Activated CD8-positive, alpha-beta T cell treated with anti-CD3 and anti-CD28 coated beads, Interleukin-2, amount 10 ng/mL, durations not matched to agents 7 days and 5 days (primary cell): Measurements from ENCODE around the gene RAB7A. TPM values are rescaled to one million over a fixed set of nuclear protein-coding genes. Genes with fewer than 3 reads are reported as not detected.

Source experiments
- ATAC-seq: fragments of 150-1000 bp; cut with Tn5 transposase; one replicate; pipeline ENCODE4 v1.10.0; 2021; ENCODE audit warnings: moderate library complexity
- CTCF ChIA-PET: fragments of 350-600 bp; sonication (Branson Sonifier 250); formaldehyde crosslinking; loops from one replicate; lab custom pipeline; 2021; ENCODE audit warnings: antibody characterized with exemption; lab: Charles Lee
- POLR2A ChIA-PET: fragments of 350-600 bp; sonication (Branson Sonifier 250); formaldehyde crosslinking; loops from one replicate; lab custom pipeline; 2021; ENCODE audit warnings: antibody characterized with exemption; lab: Charles Lee
- DNase-seq: peaks from one replicate; pipeline ENCODE4 v3.0.0-alpha.2; 2020
- H3K27ac Mint-ChIP-seq: one replicate; pipeline ENCODE4 v1.8.0; 2021; ENCODE audit warnings: mild to moderate bottlenecking, mixed read lengths
- H3K27me3 Mint-ChIP-seq: one replicate; pipeline ENCODE4 v1.8.0; 2021; ENCODE audit warnings: low read depth, mixed read lengths
- H3K36me3 Mint-ChIP-seq: one replicate; pipeline ENCODE4 v1.8.0; 2021; ENCODE audit warnings: low read depth, mixed read lengths
- H3K4me1 Mint-ChIP-seq: one replicate; pipeline ENCODE4 v1.8.0; 2021; ENCODE audit warnings: low read depth, mixed read lengths
- H3K4me3 Mint-ChIP-seq: one replicate; pipeline ENCODE4 v1.8.0; 2021; ENCODE audit warnings: mild to moderate bottlenecking, mixed read lengths
- H3K9me3 Mint-ChIP-seq: one replicate; pipeline ENCODE4 v1.8.0; 2022; ENCODE audit warnings: mixed read lengths; ENCODE audit not compliant: insufficient read depth
- total RNA-seq, 2 experiments: library from RNA; stranded (reverse); gene quantifications; one replicate each; pipeline ENCODE4 v1.2.3, GENCODE V29; 2021

RAB7A gene
- total RNA-seq, 2 experiments from 2014 or later: 256 to 269 TPM

GRCh38 chr3:128806588-128806987, 80.6 kb downstream of the RAB7A start:
- H3K27me3 Mint-ChIP-seq: no peaks in the 10 kb centered on the region
- no peaks in the 10 kb centered on the region for H3K9me3 Mint-ChIP-seq
- DNase-seq (no peak), ATAC-seq (no peak)
- POLR2A ChIA-PET: interaction anchor here (1.2 to 1.5 kb wide), 2 partner anchors 10 to 126 kb away, joined by 3 to 5 read pairs; no protein-coding TSS in a partner anchor
- H3K27ac Mint-ChIP-seq: no peak overlapping the region
- CTCF ChIA-PET: interaction anchor here (1.5 to 3.7 kb wide), 2 partner anchors 12 to 126 kb away, joined by 9 to 35 read pairs; no protein-coding TSS in a partner anchor
- peaks cover 62% of the 10 kb centered on the region for H3K36me3 Mint-ChIP-seq
- peaks cover 45% of the 10 kb centered on the region for H3K4me1 Mint-ChIP-seq
- no peak overlapping the region for H3K4me3 Mint-ChIP-seq

GRCh38 chr3:128807186-128807830, 81.3 kb downstream of the RAB7A start:
- Mint-ChIP-seq H3K36me3 (peaks cover 62% of the 10 kb centered on the region), H3K27ac (no peak overlapping the region), H3K4me3 (no peak overlapping the region), H3K27me3 (no peaks in the 10 kb centered on the region), H3K4me1 (peaks cover 38% of the 10 kb centered on the region), H3K9me3 (no peaks in the 10 kb centered on the region)
- DNase-seq (no peak), ATAC-seq (no peak)
- POLR2A ChIA-PET: interaction anchor here (1.5 kb wide), 1 partner anchor 127 kb away, joined by 5 read pairs; no protein-coding TSS in a partner anchor
- CTCF ChIA-PET: interaction anchor here (1.0 to 1.6 kb wide), 3 partner anchors 12 to 189 kb away, joined by 3 to 9 read pairs (median 9); no protein-coding TSS in a partner anchor

- H3K4me1 Mint-ChIP-seq: peaks cover 29% of the 10 kb centered on the region
- no peak overlapping the region for H3K4me3 Mint-ChIP-seq
- H3K9me3 Mint-ChIP-seq: no peaks in the 10 kb centered on the region
- H3K27me3 Mint-ChIP-seq: no peaks in the 10 kb centered on the region
- ChIA-PET CTCF (interaction anchor here (1.6 to 1.7 kb wide), 2 partner anchors 14 to 128 kb away, joined by 9 read pairs; no protein-coding TSS in a partner anchor), POLR2A (no interaction called here)
- ATAC-seq (no peak), DNase-seq (no peak)
- peak overlapping the region; percentile 44 for H3K27ac Mint-ChIP-seq
- H3K36me3 Mint-ChIP-seq: peaks cover 73% of the 10 kb centered on the region
Measured at GRCh38 chr3:128808672-128809071, 82.7 kb downstream of the RAB7A start.

GRCh38 chr3:128813097-128813496, 87.1 kb downstream of the RAB7A start:
- DNase-seq: no peak
- Mint-ChIP-seq H3K36me3 (peaks cover 71% of the 10 kb centered on the region), H3K27me3 (no peaks in the 10 kb centered on the region), H3K9me3 (no peaks in the 10 kb centered on the region), H3K4me3 (no peak overlapping the region), H3K27ac (no peak overlapping the region), H3K4me1 (no peaks in the 10 kb centered on the region)
- ChIA-PET CTCF (interaction anchor here (1.8 kb wide), 1 partner anchor 14 kb away, joined by 4 read pairs; no protein-coding TSS in a partner anchor), POLR2A (interaction anchor here (0.7 to 1.1 kb wide), 2 partner anchors 10 to 182 kb away, joined by 3 read pairs; no protein-coding TSS in a partner anchor)
- ATAC-seq: no peak

GRCh38 chr3:128814060-128814459, 88.1 kb downstream of the RAB7A start:
- ChIA-PET POLR2A (interaction anchor here (0.6 kb wide), 1 partner anchor 34 kb away, joined by 5 read pairs; no protein-coding TSS in a partner anchor), CTCF (interaction anchor here (0.8 to 1.8 kb wide), 3 partner anchors 10 to 19 kb away, joined by 3 to 4 read pairs (median 4); no protein-coding TSS in a partner anchor)
- Mint-ChIP-seq H3K9me3 (no peaks in the 10 kb centered on the region), H3K4me1 (no peaks in the 10 kb centered on the region), H3K27me3 (no peaks in the 10 kb centered on the region), H3K4me3 (no peak overlapping the region), H3K27ac (no peak overlapping the region), H3K36me3 (peaks cover 74% of the 10 kb centered on the region)
- ATAC-seq (no peak), DNase-seq (no peak)

- POLR2A ChIA-PET: interaction anchor here (0.6 kb wide), 1 partner anchor 34 kb away, joined by 5 read pairs; no protein-coding TSS in a partner anchor
- Mint-ChIP-seq H3K27me3 (no peaks in the 10 kb centered on the region), H3K9me3 (no peaks in the 10 kb centered on the region)
Measured at GRCh38 chr3:128814519-128815317, 88.7 kb downstream of the RAB7A start.

GRCh38 chr3:128815318-128816064, 89.5 kb downstream of the RAB7A start:
- CTCF ChIA-PET: interaction anchor here (1.0 to 1.3 kb wide), 3 partner anchors 11 to 135 kb away, joined by 3 to 4 read pairs (median 4); no protein-coding TSS in a partner anchor
- no peaks in the 10 kb centered on the region for H3K4me1 Mint-ChIP-seq
- H3K4me3 Mint-ChIP-seq: no peak overlapping the region
- no peak overlapping the region for H3K27ac Mint-ChIP-seq
- POLR2A ChIA-PET: no interaction called here
- H3K27me3 Mint-ChIP-seq: no peaks in the 10 kb centered on the region
- no peak for ATAC-seq
- no peaks in the 10 kb centered on the region for H3K9me3 Mint-ChIP-seq
- no peak for DNase-seq
- peaks cover 65% of the 10 kb centered on the region for H3K36me3 Mint-ChIP-seq

More at GRCh38 chr3:128814519-128815317, 88.7 kb downstream of the RAB7A start:
- Mint-ChIP-seq H3K4me1 (no peaks in the 10 kb centered on the region), H3K27ac (no peak overlapping the region), H3K4me3 (no peak overlapping the region), H3K36me3 (peaks cover 70% of the 10 kb centered on the region)
- ATAC-seq (no peak), DNase-seq (no peak)
- CTCF ChIA-PET: interaction anchor here (0.8 to 1.3 kb wide), 2 partner anchors 10 to 20 kb away, joined by 3 to 4 read pairs; no protein-coding TSS in a partner anchor

GRCh38 chr3:128818186-128818787, 92.3 kb downstream of the RAB7A start:
- Mint-ChIP-seq H3K36me3 (peaks cover 49% of the 10 kb centered on the region), H3K27me3 (no peaks in the 10 kb centered on the region), H3K9me3 (no peaks in the 10 kb centered on the region), H3K4me3 (no peak overlapping the region), H3K27ac (no peak overlapping the region), H3K4me1 (no peaks in the 10 kb centered on the region)
- no peak for DNase-seq
- CTCF ChIA-PET: no interaction called here
- POLR2A ChIA-PET: no interaction called here
- ATAC-seq: no peak

GRCh38 chr3:128820252-128820839, 94.4 kb downstream of the RAB7A start:
- no peaks in the 10 kb centered on the region for H3K27me3 Mint-ChIP-seq
- H3K4me3 Mint-ChIP-seq: no peak overlapping the region
- no peak for DNase-seq
- ATAC-seq: no peak
- ChIA-PET POLR2A (interaction anchor here (1.1 kb wide), 1 partner anchor 619 kb away, joined by 3 read pairs; the partner anchor contains the start of genes IFT122 and MBD4), CTCF (interaction anchor here (1.3 to 2.9 kb wide), 3 partner anchors 20 to 140 kb away, joined by 4 to 8 read pairs (median 7); no protein-coding TSS in a partner anchor)
- no peak overlapping the region for H3K27ac Mint-ChIP-seq
- no peaks in the 10 kb centered on the region for H3K9me3 Mint-ChIP-seq
- H3K4me1 Mint-ChIP-seq: no peaks in the 10 kb centered on the region
- H3K36me3 Mint-ChIP-seq: peaks cover 38% of the 10 kb centered on the region

GRCh38 chr3:128823008-128823407, 97.0 kb downstream of the RAB7A start:
- ChIA-PET POLR2A (interaction anchor here (1.5 kb wide), 1 partner anchor 10 kb away, joined by 3 read pairs; no protein-coding TSS in a partner anchor), CTCF (interaction anchor here (1.0 to 2.1 kb wide), 3 partner anchors 22 to 206 kb away, joined by 4 to 5 read pairs (median 5); no protein-coding TSS in a partner anchor)
- DNase-seq (no peak), ATAC-seq (no peak)
- no peak overlapping the region for H3K27ac Mint-ChIP-seq
- H3K36me3 Mint-ChIP-seq: peaks cover 18% of the 10 kb centered on the region
- no peaks in the 10 kb centered on the region for H3K27me3 Mint-ChIP-seq
- H3K4me1 Mint-ChIP-seq: no peaks in the 10 kb centered on the region
- H3K4me3 Mint-ChIP-seq: no peak overlapping the region
- H3K9me3 Mint-ChIP-seq: no peaks in the 10 kb centered on the region
